ENCODE measurements around the gene GABRG3. TPM values are rescaled to one million over a fixed set of nuclear protein-coding genes. Genes with fewer than 3 reads are reported as not detected.
"Not testable (repeated sequence)": the region's sequence is repeated elsewhere in the genome, so short reads cannot be mapped to it uniquely, and the experiment has no call there.

GABRG3 gene
- total RNA-seq, 3 donors from 2014 or later = not detected

DNA sequence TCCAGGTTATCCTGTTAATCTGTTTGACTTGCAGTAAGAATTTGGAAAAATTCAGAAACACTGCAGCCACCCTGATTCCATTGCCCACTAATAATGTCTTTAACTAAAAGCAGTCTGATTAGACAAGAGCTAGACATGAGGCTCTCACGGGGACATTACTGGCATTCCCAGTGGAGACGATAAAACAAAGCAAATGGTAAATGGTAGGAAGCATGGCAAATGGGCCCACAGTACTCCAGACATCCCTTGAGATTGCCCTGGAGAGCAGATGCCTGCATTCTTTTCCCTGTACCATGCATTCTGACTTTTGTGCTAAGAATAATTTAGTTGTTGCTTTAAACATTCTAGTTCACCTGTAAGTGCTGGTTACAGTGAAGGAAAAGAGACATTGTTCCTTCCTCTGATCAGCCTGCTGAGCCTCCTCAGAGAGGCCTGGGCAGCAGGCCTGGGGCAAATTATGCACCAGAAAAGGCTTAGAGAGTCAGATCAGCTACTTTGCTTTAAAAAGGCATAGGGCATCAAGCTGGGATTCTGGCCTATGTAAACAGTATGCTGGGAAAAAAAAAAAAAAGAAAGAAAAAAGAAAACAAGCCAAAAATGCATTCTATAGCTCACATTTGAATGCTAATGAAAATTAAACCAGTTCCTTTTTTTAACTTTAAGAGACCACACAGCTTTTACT, 204.6 kb downstream of the GABRG3 start:
- Mint-ChIP-seq H3K36me3 (ENCODE audit: insufficient read depth) (no peaks in the 10 kb centered on the region), H3K4me1 (ENCODE audit: low read depth) (no peaks in the 10 kb centered on the region), H3K27me3 (ENCODE audit: low read depth) (no peaks in the 10 kb centered on the region), H3K4me3 (no peak overlapping the region), H3K9me3 (peaks cover 28% of the 10 kb centered on the region)
- no peak for ATAC-seq
- DNase-seq = no peak

DNA sequence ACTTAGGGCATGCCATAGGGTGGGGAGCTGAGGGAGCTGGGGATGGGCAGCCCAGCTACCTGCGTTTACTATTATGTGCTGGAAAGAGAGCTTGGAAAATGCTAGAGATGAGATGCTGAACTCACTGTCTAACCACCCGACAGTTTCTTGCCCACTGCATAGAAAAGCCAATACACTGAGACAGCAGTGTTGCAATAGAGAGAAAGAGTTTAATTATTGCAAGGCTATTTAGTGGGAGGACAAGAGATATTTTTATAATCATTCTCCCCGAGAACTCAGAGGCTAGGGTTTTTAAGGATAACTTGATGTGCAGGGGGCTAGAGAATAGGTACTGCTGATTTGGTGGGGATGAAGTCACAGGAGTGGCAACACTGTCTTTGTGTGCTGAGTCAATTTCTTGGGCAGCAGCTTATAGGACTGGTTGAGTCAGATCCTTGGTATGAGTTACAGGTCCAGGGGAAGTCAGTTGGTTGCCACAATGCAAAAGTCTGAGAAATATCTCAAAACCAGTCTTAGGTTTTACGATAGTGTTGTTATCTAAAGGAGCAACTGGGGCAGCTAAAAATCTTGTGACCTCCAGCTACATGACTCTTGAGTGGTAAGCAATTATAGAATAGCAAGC, 205.9 kb downstream of the GABRG3 start:
- H3K27me3 Mint-ChIP-seq (ENCODE audit: low read depth) = no peaks in the 10 kb centered on the region
- H3K9me3 Mint-ChIP-seq = peaks cover 31% of the 10 kb centered on the region
- no peaks in the 10 kb centered on the region for H3K4me1 Mint-ChIP-seq (ENCODE audit: low read depth)
- no peak overlapping the region for H3K4me3 Mint-ChIP-seq
- no peak for ATAC-seq
- DNase-seq = no peak
- H3K36me3 Mint-ChIP-seq (ENCODE audit: insufficient read depth) = no peaks in the 10 kb centered on the region

DNA sequence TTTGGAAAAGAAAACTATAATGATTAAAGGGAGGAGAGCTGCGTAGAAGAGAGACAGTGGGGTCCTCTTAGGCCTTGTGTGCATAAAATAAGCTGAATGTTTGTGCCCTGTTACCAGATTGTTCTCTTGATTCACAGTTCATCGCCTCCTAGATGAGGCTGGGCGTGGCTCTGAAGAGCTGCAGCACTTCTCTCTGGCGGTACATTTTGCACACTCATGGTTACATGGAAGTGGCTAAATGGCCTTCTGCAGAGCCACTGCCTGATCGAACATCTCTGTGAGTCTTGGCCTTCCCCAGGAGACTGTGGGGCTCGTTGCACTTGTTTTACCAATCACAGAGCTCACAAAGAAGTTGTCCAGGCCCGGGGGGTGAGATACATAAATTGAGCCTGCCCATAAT, 208.8 kb downstream of the GABRG3 start:
- H3K36me3 Mint-ChIP-seq (ENCODE audit: insufficient read depth) = no peaks in the 10 kb centered on the region
- no peak for ATAC-seq
- no peak for DNase-seq
- no peaks in the 10 kb centered on the region for H3K4me1 Mint-ChIP-seq (ENCODE audit: low read depth)
- no peak overlapping the region for H3K4me3 Mint-ChIP-seq
- peaks cover 31% of the 10 kb centered on the region for H3K9me3 Mint-ChIP-seq
- H3K27me3 Mint-ChIP-seq (ENCODE audit: low read depth) = no peaks in the 10 kb centered on the region

DNA sequence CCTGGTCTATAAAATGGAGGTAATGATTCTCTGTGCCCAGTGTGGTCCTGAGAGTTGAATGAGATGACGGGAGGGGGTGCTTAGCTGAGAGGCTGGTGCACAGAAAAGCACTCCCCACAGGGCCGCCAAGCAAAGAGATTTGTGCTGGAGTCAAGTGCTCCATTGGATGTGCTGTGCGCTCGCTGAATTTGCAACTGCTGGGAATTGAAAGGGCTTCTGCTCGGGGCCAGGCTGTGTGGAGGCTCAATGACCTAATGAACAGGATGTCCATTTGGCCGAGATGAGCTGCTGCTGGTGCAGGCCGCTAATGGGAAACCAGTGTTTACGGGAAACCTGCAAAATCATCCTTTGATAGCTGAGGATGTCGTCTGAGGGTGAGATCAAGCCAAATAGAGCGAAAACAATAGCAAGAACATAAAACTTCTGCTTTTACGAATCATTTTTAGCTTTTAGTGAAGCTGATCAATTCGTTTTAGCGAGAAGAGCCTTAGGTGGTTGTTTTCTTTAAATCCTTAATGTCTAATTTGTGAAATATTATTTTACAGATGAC, 211.7 kb downstream of the GABRG3 start:
- DNase-seq (no peak), ATAC-seq (no peak)
- Mint-ChIP-seq H3K9me3 (peaks cover 26% of the 10 kb centered on the region), H3K27me3 (ENCODE audit: low read depth) (no peaks in the 10 kb centered on the region), H3K4me3 (no peak overlapping the region), H3K4me1 (ENCODE audit: low read depth) (no peaks in the 10 kb centered on the region), H3K36me3 (ENCODE audit: insufficient read depth) (no peaks in the 10 kb centered on the region)

DNA sequence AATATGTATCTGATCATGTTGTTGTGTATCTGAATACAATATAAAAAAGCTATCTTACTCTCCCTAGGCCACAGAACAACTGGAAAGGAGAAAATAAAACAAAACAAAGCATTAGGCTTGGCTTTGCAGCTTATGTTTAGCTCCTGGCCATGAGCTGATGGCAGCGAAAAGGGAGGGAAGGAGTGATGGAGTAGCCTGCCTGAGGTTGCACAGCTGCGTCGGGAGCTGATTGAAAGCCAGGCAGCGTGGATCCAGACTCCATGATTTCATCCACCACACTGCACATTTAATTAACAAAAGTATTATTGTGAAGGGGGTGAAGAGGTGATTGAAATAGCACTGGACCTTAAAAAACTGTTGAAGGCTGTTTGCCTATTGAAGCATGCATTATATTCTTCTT, 212.2 kb downstream of the GABRG3 start:
- ATAC-seq = no peak
- no peaks in the 10 kb centered on the region for H3K4me1 Mint-ChIP-seq (ENCODE audit: low read depth)

DNA sequence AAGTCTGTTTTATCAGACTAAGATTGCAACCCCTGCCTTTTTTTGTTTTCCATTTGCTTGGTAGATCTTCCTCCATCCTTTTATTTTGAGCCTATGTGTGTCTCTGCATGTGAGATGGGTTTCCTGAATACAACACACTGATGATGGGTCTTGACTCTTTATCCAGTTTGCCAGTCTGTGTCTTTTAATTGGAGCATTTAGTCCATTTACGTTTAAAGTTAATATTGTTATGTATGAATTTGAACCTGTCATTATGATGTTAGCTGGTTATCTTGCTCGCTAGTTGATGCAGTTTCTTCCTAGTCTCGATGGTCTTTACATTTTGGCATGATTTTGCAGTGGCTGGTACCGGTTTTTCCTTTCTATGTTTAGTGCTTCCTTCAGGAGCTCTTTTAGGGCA, 220.5 kb downstream of the GABRG3 start:
- H3K27me3 Mint-ChIP-seq (ENCODE audit: low read depth); ATAC-seq; H3K36me3 Mint-ChIP-seq (ENCODE audit: insufficient read depth); H3K4me1 Mint-ChIP-seq (ENCODE audit: low read depth); H3K4me3 Mint-ChIP-seq; DNase-seq: not testable (repeated sequence)
- H3K9me3 Mint-ChIP-seq = peaks cover 16% of the 10 kb centered on the region

More for the DNA sequence above, 212.2 kb downstream of the GABRG3 start:
- Mint-ChIP-seq H3K27me3 (ENCODE audit: low read depth) (no peaks in the 10 kb centered on the region), H3K36me3 (ENCODE audit: insufficient read depth) (no peaks in the 10 kb centered on the region), H3K4me3 (no peak overlapping the region), H3K9me3 (peaks cover 20% of the 10 kb centered on the region)
- no peak for DNase-seq

GRCh38 chr15:27196691-27197090, 225.7 kb downstream of the GABRG3 start:
- no peaks in the 10 kb centered on the region for H3K36me3 Mint-ChIP-seq (ENCODE audit: insufficient read depth)
- ATAC-seq = no peak
- H3K4me1 Mint-ChIP-seq (ENCODE audit: low read depth) = no peaks in the 10 kb centered on the region
- no peaks in the 10 kb centered on the region for H3K27me3 Mint-ChIP-seq (ENCODE audit: low read depth)
- DNase-seq = no peak
- H3K9me3 Mint-ChIP-seq = peaks cover 18% of the 10 kb centered on the region
- H3K4me3 Mint-ChIP-seq = no peak overlapping the region

- DNase-seq = no peak
- no peaks in the 10 kb centered on the region for H3K36me3 Mint-ChIP-seq (ENCODE audit: insufficient read depth)
- H3K4me3 Mint-ChIP-seq = no peak overlapping the region
- no peaks in the 10 kb centered on the region for H3K4me1 Mint-ChIP-seq (ENCODE audit: low read depth)
- peaks cover 19% of the 10 kb centered on the region for H3K9me3 Mint-ChIP-seq
- H3K27me3 Mint-ChIP-seq (ENCODE audit: low read depth) = no peaks in the 10 kb centered on the region
- no peak for ATAC-seq
Observed at GRCh38 chr15:27201425-27201824, 230.4 kb downstream of the GABRG3 start.

DNA sequence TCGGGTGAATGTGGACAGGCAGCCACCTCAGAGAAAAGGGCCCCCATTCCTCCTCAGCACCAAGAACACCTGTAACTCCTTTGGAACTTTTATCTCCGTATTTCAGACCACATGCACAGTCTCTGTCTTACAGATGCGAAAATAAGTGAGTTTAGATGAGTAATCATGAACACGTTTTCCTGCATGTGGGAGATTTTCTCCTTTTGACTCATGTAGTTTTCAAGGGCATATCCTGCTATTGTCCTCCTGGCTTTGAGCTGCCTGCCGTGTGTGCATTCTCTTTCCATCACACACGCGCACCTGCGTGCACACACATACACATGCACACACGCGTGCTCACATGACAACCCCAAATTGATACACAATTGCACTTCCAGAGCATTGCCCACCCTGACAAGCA, 239.2 kb downstream of the GABRG3 start:
- no peaks in the 10 kb centered on the region for H3K4me1 Mint-ChIP-seq (ENCODE audit: low read depth)
- DNase-seq (no peak), ATAC-seq (no peak)
- no peak overlapping the region for H3K4me3 Mint-ChIP-seq
- H3K36me3 Mint-ChIP-seq (ENCODE audit: insufficient read depth) = no peaks in the 10 kb centered on the region
- H3K27me3 Mint-ChIP-seq (ENCODE audit: low read depth) = no peaks in the 10 kb centered on the region
- peaks cover 18% of the 10 kb centered on the region for H3K9me3 Mint-ChIP-seq

DNA sequence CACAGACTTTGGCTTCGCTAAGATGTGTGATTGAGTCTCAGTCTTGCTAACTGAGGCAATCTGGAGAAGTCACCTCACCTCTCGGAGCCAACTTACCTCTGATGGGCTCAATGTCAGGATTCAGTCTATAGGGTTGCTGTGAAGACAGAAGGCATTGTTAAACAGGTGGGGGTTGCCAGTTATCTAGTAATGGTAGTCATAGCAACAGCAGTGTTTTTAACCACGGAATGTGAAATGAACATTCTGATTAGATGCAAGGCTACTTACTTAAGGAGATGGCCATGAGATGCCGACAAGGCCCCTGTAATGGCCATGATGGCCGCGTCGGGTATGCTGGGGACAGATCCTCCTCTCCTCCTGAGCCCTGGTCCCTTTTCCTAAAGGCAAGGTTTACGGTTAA, 243.1 kb downstream of the GABRG3 start:
- ATAC-seq = no peak
- Mint-ChIP-seq H3K4me3 (no peak overlapping the region), H3K9me3 (peaks cover 14% of the 10 kb centered on the region), H3K27me3 (ENCODE audit: low read depth) (no peaks in the 10 kb centered on the region), H3K36me3 (ENCODE audit: insufficient read depth) (no peaks in the 10 kb centered on the region), H3K4me1 (ENCODE audit: low read depth) (no peaks in the 10 kb centered on the region)
- no peak for DNase-seq

GRCh38 chr15:27214961-27215360, 244.0 kb downstream of the GABRG3 start:
- Mint-ChIP-seq H3K36me3 (ENCODE audit: insufficient read depth) (no peaks in the 10 kb centered on the region), H3K4me3 (no peak overlapping the region), H3K27me3 (ENCODE audit: low read depth) (no peaks in the 10 kb centered on the region), H3K9me3 (peaks cover 14% of the 10 kb centered on the region), H3K4me1 (ENCODE audit: low read depth) (no peaks in the 10 kb centered on the region)
- ATAC-seq = no peak
- no peak for DNase-seq

DNA sequence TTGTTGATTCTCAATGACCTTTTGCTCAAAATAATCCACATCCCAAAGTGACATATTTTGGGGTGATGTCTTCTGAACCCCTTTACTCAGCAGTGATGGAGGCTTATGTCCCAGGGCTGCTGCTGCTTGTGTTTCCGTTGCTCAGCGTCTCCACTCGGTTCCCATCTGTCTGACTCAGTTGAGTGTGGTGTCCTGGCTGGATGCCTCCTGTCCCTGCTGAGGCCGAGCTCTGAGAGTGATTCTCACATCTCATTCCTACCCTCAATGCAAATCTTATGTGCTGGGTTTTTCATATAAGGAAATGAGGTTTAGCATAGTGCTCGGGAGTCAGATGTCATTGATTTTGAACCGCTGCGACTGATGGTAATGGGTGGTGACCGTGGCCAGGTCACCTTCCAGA, 247.4 kb downstream of the GABRG3 start:
- no peaks in the 10 kb centered on the region for H3K36me3 Mint-ChIP-seq (ENCODE audit: insufficient read depth)
- ATAC-seq (no peak), DNase-seq (no peak)
- peaks cover 9% of the 10 kb centered on the region for H3K9me3 Mint-ChIP-seq
- no peaks in the 10 kb centered on the region for H3K27me3 Mint-ChIP-seq (ENCODE audit: low read depth)
- no peaks in the 10 kb centered on the region for H3K4me1 Mint-ChIP-seq (ENCODE audit: low read depth)
- no peak overlapping the region for H3K4me3 Mint-ChIP-seq

DNA sequence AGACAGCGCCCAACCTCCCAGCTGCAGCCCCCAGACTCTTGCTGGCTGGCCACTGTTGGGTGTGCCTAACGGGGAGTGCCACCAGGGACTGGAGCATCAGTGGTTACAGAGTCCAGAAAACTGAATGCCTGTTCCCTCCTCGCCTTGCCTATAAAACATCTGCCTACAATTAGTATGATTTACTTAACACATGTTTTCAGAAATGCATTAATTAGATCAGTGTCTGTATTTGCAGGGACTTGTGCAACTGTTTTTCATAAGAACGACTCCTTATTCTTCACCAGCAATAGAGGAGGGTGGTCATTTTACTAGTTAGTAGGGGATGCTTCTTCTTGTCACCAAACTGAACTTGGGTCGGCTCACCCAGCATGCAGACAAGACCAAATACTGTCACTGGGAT, 248.7 kb downstream of the GABRG3 start:
- no peak for ATAC-seq
- DNase-seq = no peak
- Mint-ChIP-seq H3K4me1 (ENCODE audit: low read depth) (no peaks in the 10 kb centered on the region), H3K27me3 (ENCODE audit: low read depth) (no peaks in the 10 kb centered on the region), H3K9me3 (peaks cover 11% of the 10 kb centered on the region), H3K36me3 (ENCODE audit: insufficient read depth) (no peaks in the 10 kb centered on the region), H3K4me3 (no peak overlapping the region)

DNA sequence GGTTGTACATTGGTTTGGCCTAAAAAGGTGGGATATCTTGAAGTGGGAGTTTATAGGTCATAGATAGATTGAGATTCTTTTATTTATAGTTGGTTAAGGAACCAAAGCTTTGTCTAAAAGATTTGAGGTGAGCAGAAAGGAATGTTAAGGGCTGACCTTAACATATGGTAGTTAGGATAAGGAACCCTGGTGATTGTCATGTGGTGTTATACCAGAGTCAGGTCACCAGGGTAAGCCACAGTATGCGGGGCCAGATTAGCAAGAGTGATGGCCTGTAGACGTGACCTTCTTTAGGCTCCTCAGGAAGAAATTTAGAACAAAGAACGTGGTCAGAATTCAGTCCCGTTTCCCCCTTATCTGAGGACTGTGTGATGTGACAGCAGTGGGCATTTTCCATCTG, 249.2 kb downstream of the GABRG3 start:
- no peaks in the 10 kb centered on the region for H3K36me3 Mint-ChIP-seq (ENCODE audit: insufficient read depth)
- H3K4me1 Mint-ChIP-seq (ENCODE audit: low read depth) = no peaks in the 10 kb centered on the region
- no peak overlapping the region for H3K4me3 Mint-ChIP-seq
- DNase-seq (no peak), ATAC-seq (no peak)
- no peaks in the 10 kb centered on the region for H3K27me3 Mint-ChIP-seq (ENCODE audit: low read depth)
- H3K9me3 Mint-ChIP-seq = peaks cover 12% of the 10 kb centered on the region

DNA sequence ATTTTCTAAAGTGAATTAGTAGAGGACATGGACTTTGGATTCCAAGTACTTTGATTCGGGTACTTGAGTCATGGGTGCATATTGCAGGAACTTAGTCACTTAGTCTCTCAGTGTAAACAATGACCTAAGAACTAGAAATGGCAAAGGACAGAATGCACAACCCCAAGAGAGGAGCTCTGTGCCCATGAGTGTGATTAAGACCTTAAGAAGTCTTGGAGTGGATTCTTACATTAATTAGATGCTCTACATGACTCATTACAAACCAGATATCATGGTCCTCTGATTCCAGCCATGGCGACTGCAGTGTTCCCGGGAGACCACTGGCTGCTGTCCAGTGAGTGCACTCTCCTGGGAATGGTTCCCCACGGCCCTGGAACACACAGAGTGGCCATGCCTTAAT, 251.5 kb downstream of the GABRG3 start:
- ATAC-seq (no peak), DNase-seq (no peak)
- H3K27me3 Mint-ChIP-seq (ENCODE audit: low read depth) = no peaks in the 10 kb centered on the region
- peaks cover 10% of the 10 kb centered on the region for H3K9me3 Mint-ChIP-seq
- H3K4me1 Mint-ChIP-seq (ENCODE audit: low read depth) = no peaks in the 10 kb centered on the region
- H3K4me3 Mint-ChIP-seq = no peak overlapping the region
- H3K36me3 Mint-ChIP-seq (ENCODE audit: insufficient read depth) = no peaks in the 10 kb centered on the region

Data from activated T-cell treated with anti-CD3 and anti-CD28 coated beads, Interleukin-2, amount 50 U/mL, for 4 hours (primary cell).